HG03108 (cell line): ENCODE measurements around the gene TFCP2L1.
"Not testable (repeated sequence)": the region's sequence is repeated elsewhere in the genome, so short reads cannot be mapped to it uniquely, and the experiment has no call there.

Source experiments
- ATAC-seq: cut with Tn5 transposase; IDR thresholded peaks from one replicate; pipeline ENCODE4 v1.9.1; 2021; ENCODE audit warnings: moderate library complexity; ENCODE audit not compliant: unreplicated experiment

TFCP2L1 gene

GRCh38 chr2:121272596-121272995 is 12.4 kb downstream of the TFCP2L1 start:
- ATAC-seq, result no peak

DNA sequence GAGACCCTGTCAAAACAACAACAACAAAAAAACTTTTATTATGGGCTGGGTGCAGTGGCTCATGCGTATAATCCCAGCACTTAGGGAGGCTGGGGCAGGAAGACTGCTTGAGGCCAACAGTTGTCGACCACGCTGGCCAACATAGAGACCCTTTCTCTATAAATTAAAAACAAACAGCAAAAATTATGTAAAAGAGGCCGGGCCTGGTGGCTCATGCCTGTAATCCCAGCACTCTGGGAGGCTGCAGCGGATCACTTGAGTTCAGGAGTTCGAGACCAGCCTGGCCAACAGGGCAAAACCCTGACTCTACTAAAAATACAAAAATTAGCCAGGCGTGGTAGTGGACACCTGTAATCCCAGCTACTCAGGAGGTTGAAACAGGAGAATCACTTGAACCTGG is 15.6 kb downstream of the TFCP2L1 start:
- not testable (repeated sequence) for ATAC-seq

GRCh38 chr2:121266543-121267106 is 18.4 kb downstream of the TFCP2L1 start:
- ATAC-seq, result no peak

DNA sequence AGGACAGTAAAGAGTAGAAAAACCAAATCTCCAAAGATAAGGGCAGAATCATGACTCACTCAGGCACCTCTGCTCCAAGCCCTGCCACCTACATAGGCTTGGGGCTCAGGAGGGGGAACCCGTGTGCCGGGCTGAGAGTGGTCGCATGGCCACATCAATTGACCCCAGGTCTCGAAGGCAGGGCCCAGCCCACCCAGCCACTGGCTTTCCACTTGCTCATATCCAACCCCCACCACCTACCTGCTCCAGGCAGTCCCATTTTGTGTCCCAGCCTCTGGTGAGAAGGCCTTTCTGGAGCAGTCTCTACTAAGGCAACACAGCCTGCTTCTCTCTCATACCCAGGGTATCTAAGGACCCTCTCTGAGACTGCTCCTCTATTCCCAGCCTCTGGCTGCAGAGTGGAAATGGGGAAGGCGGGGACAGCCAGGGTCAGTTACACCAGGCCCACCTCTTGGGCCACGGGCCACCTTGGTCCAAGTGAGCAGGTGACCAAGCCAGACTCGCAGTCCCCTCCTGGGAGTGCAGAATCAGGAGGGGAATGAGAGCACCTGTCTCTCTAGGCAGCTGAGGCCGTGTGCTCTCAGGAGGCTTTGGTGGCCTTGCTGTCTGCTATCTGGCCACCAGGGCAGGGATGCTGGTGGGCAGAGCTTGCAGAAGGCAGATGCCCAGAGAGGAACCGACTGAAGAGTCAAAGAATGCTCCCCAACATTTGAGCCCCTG is 20.8 kb downstream of the TFCP2L1 start:
- ATAC-seq, result no peak

- no peak for ATAC-seq
Observed at GRCh38 chr2:121260370-121261154, 24.4 kb downstream of the TFCP2L1 start.

GRCh38 chr2:121258051-121258450 is 27.0 kb downstream of the TFCP2L1 start:
- no peak for ATAC-seq

- no peak for ATAC-seq
Observed at GRCh38 chr2:121257480-121257840, 27.5 kb downstream of the TFCP2L1 start.

DNA sequence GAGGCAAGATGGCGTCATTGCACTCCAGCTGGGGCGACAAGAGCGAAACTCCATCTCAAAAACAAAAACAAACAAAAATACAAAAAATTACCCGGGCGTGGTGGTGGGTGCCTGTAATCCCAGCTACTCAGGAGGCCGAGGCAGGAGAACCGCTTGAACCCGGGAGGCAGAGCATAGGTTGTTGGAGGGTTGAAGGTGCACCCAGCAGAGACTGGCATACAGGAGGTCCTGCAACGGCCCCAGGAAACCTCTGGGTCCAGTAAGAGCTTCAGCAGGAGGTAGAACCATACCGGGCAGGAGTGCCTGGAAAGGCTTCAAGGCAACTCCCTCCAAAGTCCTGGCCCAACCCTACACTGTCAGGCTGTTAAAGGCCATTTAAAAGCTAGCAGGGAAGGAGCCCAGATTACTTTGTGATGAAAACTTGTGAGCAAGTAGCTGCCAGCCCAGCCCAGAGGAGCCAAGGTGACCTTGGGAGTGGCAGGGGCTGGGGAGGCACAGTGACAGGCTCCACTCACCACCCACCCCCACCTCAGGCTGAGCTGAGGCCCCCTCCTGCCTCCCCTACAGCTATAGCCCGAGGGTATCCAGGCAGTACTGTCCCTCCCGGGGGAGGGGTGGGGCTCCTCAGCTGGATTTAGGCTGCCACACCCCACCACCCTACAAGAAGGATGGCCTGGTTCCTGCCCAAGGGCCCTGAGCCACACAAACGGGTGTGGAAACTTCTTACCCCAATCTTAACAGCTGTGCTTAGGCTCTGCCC is 28.1 kb downstream of the TFCP2L1 start:
- no peak for ATAC-seq

- no peak for ATAC-seq
Observed at GRCh38 chr2:121255358-121255757, 29.6 kb downstream of the TFCP2L1 start.

GRCh38 chr2:121254748-121255147 is 30.3 kb downstream of the TFCP2L1 start:
- no peak for ATAC-seq

GRCh38 chr2:121253674-121254240 is 31.2 kb downstream of the TFCP2L1 start:
- ATAC-seq, result no peak

DNA sequence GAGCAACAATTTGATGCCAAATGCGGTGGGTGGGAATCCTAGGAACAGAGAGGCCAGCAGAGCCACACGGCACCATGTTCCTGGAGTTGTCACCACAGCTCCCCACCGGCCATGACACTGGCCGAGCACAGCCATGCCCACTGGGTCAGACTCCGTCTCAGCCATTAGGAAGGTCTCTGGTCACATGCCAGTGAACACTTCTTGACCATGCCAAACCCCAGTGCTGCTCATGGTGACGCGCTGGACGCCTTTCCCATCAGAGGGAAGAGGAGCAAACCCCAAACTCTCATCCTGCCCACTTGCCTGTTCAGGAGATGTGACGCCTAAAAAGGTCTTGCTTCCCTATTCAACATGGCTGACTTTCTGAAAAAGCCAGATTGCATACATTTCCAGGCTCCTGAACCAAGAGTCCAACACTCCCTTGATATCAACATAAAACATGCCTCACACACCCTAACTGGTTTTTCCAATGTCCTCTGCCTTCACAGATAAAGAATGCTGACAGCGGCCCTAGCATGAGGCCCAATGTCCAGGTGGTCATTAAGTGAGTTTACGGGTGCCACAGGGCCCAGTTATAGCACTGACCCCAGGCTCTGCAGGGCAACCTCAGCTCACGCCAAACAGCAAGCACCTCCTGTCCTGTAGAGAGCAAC is 31.9 kb downstream of the TFCP2L1 start:
- ATAC-seq, result no peak

GRCh38 chr2:121251497-121251896 is 33.5 kb downstream of the TFCP2L1 start:
- no peak for ATAC-seq

DNA sequence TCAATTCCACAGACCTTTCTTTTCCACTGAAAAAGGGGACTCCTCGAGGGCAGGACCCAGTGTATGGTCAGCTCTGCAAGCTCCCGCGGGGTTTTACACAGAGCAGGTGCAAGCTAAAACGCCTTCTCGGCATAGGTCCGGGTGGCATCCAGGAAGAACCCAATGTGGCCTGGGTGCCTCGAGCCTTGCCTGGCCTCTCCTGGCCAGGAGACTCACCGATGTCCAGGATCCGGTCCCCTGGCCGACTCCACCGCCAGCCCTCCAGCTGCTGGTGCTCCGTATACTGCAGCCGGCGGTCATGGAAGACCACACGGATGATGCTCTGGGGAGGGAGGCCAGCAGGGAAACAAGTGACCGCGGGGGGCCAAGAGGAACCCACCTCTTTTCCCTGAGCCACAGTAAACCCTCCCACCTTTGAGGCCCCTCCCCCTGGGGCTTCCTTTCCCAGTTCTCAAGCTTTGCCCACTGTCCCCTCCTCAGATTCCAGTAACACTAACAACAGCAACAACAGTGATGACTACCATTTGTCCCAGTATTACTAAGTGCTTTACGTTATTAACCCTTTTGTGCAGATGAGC is 36.1 kb downstream of the TFCP2L1 start:
- no peak for ATAC-seq

GRCh38 chr2:121247971-121248370 is 37.0 kb downstream of the TFCP2L1 start:
- no peak for ATAC-seq

- ATAC-seq, result no peak
Observed at GRCh38 chr2:121247534-121247933, 37.5 kb downstream of the TFCP2L1 start.

GRCh38 chr2:121246704-121247255 is 38.2 kb downstream of the TFCP2L1 start:
- ATAC-seq, result no peak

GRCh38 chr2:121245913-121246312 is 39.1 kb downstream of the TFCP2L1 start:
- ATAC-seq, result no peak

DNA sequence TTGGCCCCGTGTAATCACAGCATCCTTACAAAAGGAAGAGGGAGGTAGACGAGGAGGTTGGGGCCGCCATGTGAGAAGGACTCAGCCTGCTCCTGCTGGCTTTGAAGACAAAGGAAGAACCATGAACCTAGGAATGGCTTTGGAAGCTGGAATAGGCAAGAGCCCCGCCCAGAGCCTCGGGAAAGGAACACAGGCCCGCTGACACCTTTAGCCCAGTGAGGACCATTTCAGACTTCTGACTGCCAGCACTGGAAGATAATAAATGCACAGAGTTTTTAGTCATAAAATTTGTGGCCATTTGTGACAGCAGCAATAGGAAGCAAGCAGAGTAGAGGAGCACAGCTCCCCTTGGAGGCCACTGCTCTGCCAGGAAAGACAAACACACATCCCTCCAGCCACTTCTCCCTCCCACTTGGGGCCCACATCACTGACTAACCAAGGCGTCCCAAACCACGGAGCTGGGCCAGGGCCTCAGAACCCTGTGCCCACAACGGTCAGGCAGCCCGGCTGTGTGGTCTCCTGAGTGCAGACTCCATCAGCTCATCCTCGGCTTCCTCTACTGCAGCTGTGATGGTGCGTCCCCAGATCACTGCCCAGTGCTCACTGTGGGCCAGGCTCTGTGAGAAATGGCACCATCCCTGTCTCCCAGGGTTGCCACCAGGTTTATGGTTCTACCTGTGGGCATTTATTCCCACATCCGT is 39.7 kb downstream of the TFCP2L1 start:
- ATAC-seq, result no peak
